GM12878 (cell line): ENCODE data around the gene SLA2. TPM values are rescaled to one million over a fixed set of nuclear protein-coding genes. Genes with fewer than 3 reads are reported as not detected.
"Not testable (repeated sequence)": the region's sequence is repeated elsewhere in the genome, so short reads cannot be mapped to it uniquely, and the experiment has no call there.

Experiments
- ATAC-seq: fragments of 200-7000 bp; cut with Tn5 transposase; 3 replicates; pipeline ENCODE4 v1.9.1; 2020; ENCODE audit warnings: mild to moderate bottlenecking, moderate library complexity
- BruUV-seq: library from RNA; stranded (reverse); fragments of 400-500 nt; replicated peaks from 2 replicates; lab custom pipeline; 2021; lab: Mats Ljungman, UMichigan
- CTCF ChIA-PET: fragments of 300-600 bp; sonication (Branson Sonifier 250); formaldehyde crosslinking; extraction: SDS; loops from one replicate; lab custom pipeline; 2021; ENCODE audit warnings: inconsistent platforms; lab: Yijun Ruan, JAX
- POLR2A ChIA-PET: fragments of 350-600 bp; formaldehyde crosslinking; extraction: SDS; loops from one replicate; lab custom pipeline; 2021; ENCODE audit warnings: inconsistent platforms; lab: Charles Lee
- RAD21 ChIA-PET: fragments of 300-600 bp; sonication (Branson Sonifier 250); formaldehyde crosslinking; loops from one replicate; lab custom pipeline; 2023; ENCODE audit warnings: antibody characterized with exemption; ENCODE audit not compliant: unreplicated experiment; lab: Charles Lee
- SMC1A ChIA-PET: fragments of 300-600 bp; sonication (Branson Sonifier 250); formaldehyde crosslinking; loops from one replicate; lab custom pipeline; 2023; ENCODE audit not compliant: unreplicated experiment, uncharacterized antibody; lab: Charles Lee
- DNase-seq: peaks from one replicate; pipeline ENCODE4 v3.0.0-alpha.2; 2011; ENCODE audit warnings: low read depth, low spot score
- FAIRE-seq: peaks from 3 replicates; lab custom pipeline; 2011; peaks lifted over from hg19 to GRCh38; lab: Jason Lieb, UNC
- H2AFZ ChIP-seq: 2 replicates; pipeline ENCODE4 v1.6.0; 2011; ENCODE audit warnings: low read depth, low read length, control low read depth; ENCODE audit not compliant: control insufficient read depth
- H3K27ac ChIP-seq: 2 replicates; pipeline ENCODE4 v1.5.1; 2011; ENCODE audit warnings: control low read depth; ENCODE audit not compliant: control insufficient read depth, insufficient read depth
- H3K27me3 ChIP-seq, 2 experiments: replicated peaks in 1 of 2; 2 replicates each; pipeline versions ENCODE4 v1.6.0 to v1.6.1; 2011; ENCODE audit warnings: low read length in 1 of 2; ENCODE audit not compliant: control insufficient read depth in 2 of 2, insufficient read depth in 2 of 2
- H3K36me3 ChIP-seq, 2 experiments: 2 replicates each; pipeline ENCODE4 v1.5.1; 2011; ENCODE audit warnings: low read length in 1 of 2; ENCODE audit not compliant: control insufficient read depth in 2 of 2, insufficient read depth in 2 of 2
- H3K4me1 ChIP-seq: 2 replicates; pipeline ENCODE4 v1.6.1; 2011; ENCODE audit warnings: mild to moderate bottlenecking, low read length, moderate library complexity, mixed read lengths; ENCODE audit not compliant: control insufficient read depth, insufficient read depth
- H3K4me2 ChIP-seq: 2 replicates; pipeline ENCODE4 v1.6.0; 2011; ENCODE audit warnings: control low read depth; ENCODE audit not compliant: control insufficient read depth, insufficient read depth
- H3K4me3 ChIP-seq: fragments of 200-600 bp; sonication (generic); 2 replicates; pipeline ENCODE4 v1.5.1; 2016
- H3K79me2 ChIP-seq: 2 replicates; pipeline ENCODE4 v1.6.0; 2011; ENCODE audit warnings: low read length; ENCODE audit not compliant: control insufficient read depth, insufficient read depth
- H3K9ac ChIP-seq: 2 replicates; pipeline ENCODE4 v1.8.0; 2011; ENCODE audit warnings: low read length, control low read depth, mixed read lengths; ENCODE audit not compliant: control insufficient read depth, insufficient read depth
- H3K9me3 ChIP-seq: replicated peaks from 3 replicates; pipeline ENCODE4 v1.5.1; 2011; ENCODE audit warnings: mild to moderate bottlenecking, low read length; ENCODE audit not compliant: control insufficient read depth, insufficient read depth
- H4K20me1 ChIP-seq: 2 replicates; pipeline ENCODE4 v1.6.0; 2011; ENCODE audit not compliant: control insufficient read depth, insufficient read depth
- IKZF1 ChIP-seq: fragments of 450-650 bp; conservative IDR thresholded peaks from 2 replicates; pipeline ENCODE4 v1.6.1; 2017; ENCODE audit warnings: antibody characterized with exemption, mild to moderate bottlenecking
- NFYA ChIP-seq: IDR thresholded peaks from 2 replicates; pipeline ENCODE4 v1.6.1; 2011; ENCODE audit warnings: low read depth, mild to moderate bottlenecking, low read length, improper control_type of control experiment, borderline replicate concordance
- WGBS: methylation state at CpG from one replicate; pipeline ENCODE4 v1.1.6; 2016; ENCODE audit warnings: low lambda C conversion rate; ENCODE audit not compliant: insufficient replicate concordance, insufficient coverage; ENCODE audit errors: missing lambda C conversion rate; 5-methylcytosine and 5-hydroxymethylcytosine counted together
- in situ Hi-C: fragments of 300-500 bp; cut with MboI; formaldehyde crosslinking; loops from 9 replicates; pipeline ENCODE4 v1.14.3; 2018; ENCODE audit warnings: mixed read lengths
- intact Hi-C: fragments of 100-400 bp; cut with micrococcal nuclease; formaldehyde crosslinking; loops from one replicate; pipeline ENCODE4 v1.14.2; 2022; ENCODE audit not compliant: unreplicated experiment
- polyA plus RNA-seq, 11 experiments: library from polyadenylated mRNA; depleted of rRNA in 4 of 11; unstranded in 6 of 11; stranded (reverse) in 5 of 11; fragments of >200 nt; fragmentation: Nextera tagmentation in 4 of 11; fragmentation: Illumina TruSeq in 1 of 11; extraction: Ambion mirVana in 4 of 11; extraction: Trizol in 1 of 11; gene quantifications; 1 replicate in 1 of 11; 2 replicates in 10 of 11; pipeline versions ENCODE4 v1.2.1 to v1.2.3, GENCODE V29; 2011 to 2016; ENCODE audit warnings: inconsistent platforms in 2 of 11, missing spikeins in 2 of 11, low read depth in 1 of 11
- total RNA-seq, 4 experiments: library from RNA; depleted of rRNA in 3 of 4; stranded (reverse); fragments of >200 nt in 3 of 4; fragmentation: Illumina TruSeq in 1 of 4; extraction: Trizol in 1 of 4; gene quantifications; 2 replicates each; pipeline versions ENCODE4 v1.2.1 to v1.2.3, GENCODE V29; 2013 to 2021
- TF ChIP-seq, protein P1 (sequence below): fragments of 450-650 bp; IDR thresholded peaks from 2 replicates; pipeline ENCODE4 v1.6.1; 2017; ENCODE audit warnings: mild to moderate bottlenecking, moderate library complexity

SLA2 gene
- total and polyA plus RNA-seq, 10 of the 15 experiments (the other 5 are each of a cell fraction or from before 2014, with no cell fraction given) = 0.29 to 3.3 (median 1.4) TPM

GRCh38 chr20:36645998-36646397, at the start of gene SLA2 (continued):
- TF ChIP-seq, protein P1, sequence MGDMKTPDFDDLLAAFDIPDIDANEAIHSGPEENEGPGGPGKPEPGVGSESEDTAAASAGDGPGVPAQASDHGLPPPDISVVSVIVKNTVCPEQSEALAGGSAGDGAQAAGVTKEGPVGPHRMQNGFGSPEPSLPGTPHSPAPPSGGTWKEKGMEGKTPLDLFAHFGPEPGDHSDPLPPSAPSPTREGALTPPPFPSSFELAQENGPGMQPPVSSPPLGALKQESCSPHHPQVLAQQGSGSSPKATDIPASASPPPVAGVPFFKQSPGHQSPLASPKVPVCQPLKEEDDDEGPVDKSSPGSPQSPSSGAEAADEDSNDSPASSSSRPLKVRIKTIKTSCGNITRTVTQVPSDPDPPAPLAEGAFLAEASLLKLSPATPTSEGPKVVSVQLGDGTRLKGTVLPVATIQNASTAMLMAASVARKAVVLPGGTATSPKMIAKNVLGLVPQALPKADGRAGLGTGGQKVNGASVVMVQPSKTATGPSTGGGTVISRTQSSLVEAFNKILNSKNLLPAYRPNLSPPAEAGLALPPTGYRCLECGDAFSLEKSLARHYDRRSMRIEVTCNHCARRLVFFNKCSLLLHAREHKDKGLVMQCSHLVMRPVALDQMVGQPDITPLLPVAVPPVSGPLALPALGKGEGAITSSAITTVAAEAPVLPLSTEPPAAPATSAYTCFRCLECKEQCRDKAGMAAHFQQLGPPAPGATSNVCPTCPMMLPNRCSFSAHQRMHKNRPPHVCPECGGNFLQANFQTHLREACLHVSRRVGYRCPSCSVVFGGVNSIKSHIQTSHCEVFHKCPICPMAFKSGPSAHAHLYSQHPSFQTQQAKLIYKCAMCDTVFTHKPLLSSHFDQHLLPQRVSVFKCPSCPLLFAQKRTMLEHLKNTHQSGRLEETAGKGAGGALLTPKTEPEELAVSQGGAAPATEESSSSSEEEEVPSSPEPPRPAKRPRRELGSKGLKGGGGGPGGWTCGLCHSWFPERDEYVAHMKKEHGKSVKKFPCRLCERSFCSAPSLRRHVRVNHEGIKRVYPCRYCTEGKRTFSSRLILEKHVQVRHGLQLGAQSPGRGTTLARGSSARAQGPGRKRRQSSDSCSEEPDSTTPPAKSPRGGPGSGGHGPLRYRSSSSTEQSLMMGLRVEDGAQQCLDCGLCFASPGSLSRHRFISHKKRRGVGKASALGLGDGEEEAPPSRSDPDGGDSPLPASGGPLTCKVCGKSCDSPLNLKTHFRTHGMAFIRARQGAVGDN = no peak
- TF ChIP-seq NFYA (no peak), IKZF1 (peak; percentile 46)

- H3K4me3 ChIP-seq, H3K27me3 ChIP-seq, intact Hi-C loops, POLR2A ChIA-PET, H2AFZ ChIP-seq, H3K36me3 ChIP-seq, H3K79me2 ChIP-seq, H3K9ac ChIP-seq, RAD21 ChIA-PET, DNase-seq, in situ Hi-C loops, BruUV-seq, H3K4me1 ChIP-seq, ATAC-seq, H3K9me3 ChIP-seq, H3K27ac ChIP-seq, SMC1A ChIA-PET, H4K20me1 ChIP-seq, FAIRE-seq, H3K4me2 ChIP-seq: not testable (repeated sequence)
- CTCF ChIA-PET = interaction anchor here (0.7 kb wide), 1 partner anchor 339 kb away, joined by 5 read pairs; no protein-coding TSS in a partner anchor
- 98% methylated on average over 8 of the region's 8 CpGs for WGBS
These were observed 49.5 kb upstream of the SLA2 start for GRCh38 chr20:36695467-36695866.
